Head of caudate nucleus (tissue), 42 donors: ENCODE results near the gene CARHSP1.
A peak's percentile ranks its signal among the peaks of the same experiment; 100 is the strongest.
"Not testable (repeated sequence)": the region's sequence is repeated elsewhere in the genome, so short reads cannot be mapped to it uniquely, and the experiment has no call there.

Source experiments
- DNase-seq, 42 donors: peaks; one replicate each; pipeline versions ENCODE4 v3.0.0 to v3.0.0-alpha.2; 2020 to 2021; ENCODE audit warnings: mixed read lengths in 7 of 42
- intact Hi-C: fragments of 100-400 bp; cut with DNase I; formaldehyde crosslinking; loops from one replicate; pipeline ENCODE4 v1.15.0; 2022

CARHSP1 gene

GRCh38 chr16:8877894-8878522 lies 9.2 kb upstream of the CARHSP1 start:
- no peak for DNase-seq
- intact Hi-C loops, result loop anchor here (5.0 kb wide), 1 partner anchor 311 kb away; no protein-coding TSS in a partner anchor

- not testable (repeated sequence) for DNase-seq
- intact Hi-C loops, result loop anchor here (5.0 kb wide), 1 partner anchor 308 kb away; no protein-coding TSS in a partner anchor
Measured at GRCh38 chr16:8875317-8875716, 6.5 kb upstream of the CARHSP1 start.

GRCh38 chr16:8874388-8874787 lies 5.6 kb upstream of the CARHSP1 start:
- intact Hi-C loops, result no loop called here
- no peak for DNase-seq

GRCh38 chr16:8873866-8874195 lies 5.0 kb upstream of the CARHSP1 start:
- DNase-seq, intact Hi-C loops: not testable (repeated sequence)

- intact Hi-C loops, result no loop called here
- no peak for DNase-seq
Measured at GRCh38 chr16:8872967-8873865, 4.4 kb upstream of the CARHSP1 start.

- no peak for DNase-seq
- intact Hi-C loops, result no loop called here
Measured at GRCh38 chr16:8872071-8872470, 3.3 kb upstream of the CARHSP1 start.

GRCh38 chr16:8869988-8870241 lies 1.1 kb upstream of the CARHSP1 start:
- intact Hi-C loops, result loop anchor here (5.0 to 10.0 kb wide), 3 partner anchors 73 to 222 kb away; partner anchors contain the start of genes ABAT, HAPSTR1, PMM2 and TMEM186

GRCh38 chr16:8869212-8869987 lies 594 bp upstream of the CARHSP1 start:
- DNase-seq, result no peak
- intact Hi-C loops, result loop anchor here (5.0 to 10.0 kb wide), 3 partner anchors 72 to 223 kb away; partner anchors contain the start of genes ABAT, HAPSTR1, PMM2 and TMEM186

More at GRCh38 chr16:8869988-8870241, 1.1 kb upstream of the CARHSP1 start:
- not testable (repeated sequence) for DNase-seq

GRCh38 chr16:8867932-8868415 lies 832 bp downstream of the CARHSP1 start:
- intact Hi-C loops, result loop anchor here (5.0 to 10.0 kb wide), 3 partner anchors 71 to 224 kb away; partner anchors contain the start of genes ABAT, HAPSTR1, PMM2 and TMEM186
- no peak for DNase-seq

GRCh38 chr16:8867216-8867931 lies 1.4 kb downstream of the CARHSP1 start:
- intact Hi-C loops, result loop anchor here (5.0 to 10.0 kb wide), 3 partner anchors 70 to 225 kb away; partner anchors contain the start of genes ABAT, HAPSTR1, PMM2 and TMEM186
- DNase-seq, result peak in 30 of 42 donors; percentile 35 to 81 (median 59)

- intact Hi-C loops, result loop anchor here (5.0 to 10.0 kb wide), 3 partner anchors 70 to 225 kb away; partner anchors contain the start of genes ABAT, HAPSTR1, PMM2 and TMEM186
- no peak for DNase-seq
Measured at GRCh38 chr16:8866884-8867215, 2.0 kb downstream of the CARHSP1 start.

- peak in 41 of 42 donors; percentile 59 to 94 (median 75) for DNase-seq
- intact Hi-C loops, result loop anchor here (5.0 to 10.0 kb wide), 3 partner anchors 69 to 226 kb away; partner anchors contain the start of genes ABAT, HAPSTR1, PMM2 and TMEM186
Measured at GRCh38 chr16:8866118-8866883, 2.5 kb downstream of the CARHSP1 start.

GRCh38 chr16:8865145-8865882 lies 3.5 kb downstream of the CARHSP1 start:
- intact Hi-C loops, result loop anchor here (5.0 to 10.0 kb wide), 3 partner anchors 68 to 227 kb away; partner anchors contain the start of genes ABAT, HAPSTR1, PMM2 and TMEM186
- DNase-seq, result no peak

- peak in 1 of 42 donors; percentile 10 for DNase-seq
Measured at GRCh38 chr16:8864480-8865110, 4.2 kb downstream of the CARHSP1 start.

GRCh38 chr16:8863594-8864424 lies 5.0 kb downstream of the CARHSP1 start:
- DNase-seq, result peak; percentile 77 to 97 (median 90)
- intact Hi-C loops, result loop anchor here (10.0 kb wide), 1 partner anchor 189 kb away; the partner anchor contains the start of gene ABAT

More at GRCh38 chr16:8864480-8865110, 4.2 kb downstream of the CARHSP1 start:
- intact Hi-C loops, result loop anchor here (5.0 to 10.0 kb wide), 3 partner anchors 67 to 228 kb away; partner anchors contain the start of genes ABAT, HAPSTR1, PMM2 and TMEM186
